Panc1 (cell line): Measurements from ENCODE around the gene DGCR8. TPM values are rescaled to one million over a fixed set of nuclear protein-coding genes. Genes with fewer than 3 reads are reported as not detected.

Source experiments
- ATAC-seq: fragments of 200-7000 bp; cut with Tn5 transposase; 2 replicates; pipeline ENCODE4 v1.9.1; 2020; ENCODE audit warnings: mild to moderate bottlenecking, moderate library complexity
- BruUV-seq: library from RNA; stranded (reverse); fragments of 400-500 nt; replicated peaks from 2 replicates; lab custom pipeline; 2021; lab: Mats Ljungman, UMichigan
- CTCF ChIA-PET: fragments of 300-600 bp; sonication (Branson Sonifier 250); formaldehyde crosslinking; loops from one replicate; lab custom pipeline; 2022; ENCODE audit warnings: antibody characterized with exemption; lab: Charles Lee
- POLR2A ChIA-PET: fragments of 300-600 bp; sonication (Branson Sonifier 250); formaldehyde crosslinking; loops from one replicate; lab custom pipeline; 2022; ENCODE audit warnings: antibody characterized with exemption; lab: Charles Lee
- DNase-seq: peaks from one replicate; pipeline ENCODE4 v3.0.0-alpha.2; 2010; ENCODE audit warnings: low read depth, low spot score
- H3K27ac ChIP-seq: 2 replicates; pipeline ENCODE4 v1.5.1; 2011; ENCODE audit warnings: mild to moderate bottlenecking, low read length, inconsistent platforms
- H3K27me3 ChIP-seq: fragments of 200-500 bp; sonication (Bioruptor generic); 2 replicates; pipeline ENCODE4 v1.6.0; 2014; ENCODE audit warnings: low read length, inconsistent platforms; ENCODE audit not compliant: control insufficient read depth, insufficient read depth
- H3K36me3 ChIP-seq: fragments of 200-500 bp; sonication (Bioruptor generic); 2 replicates; pipeline ENCODE4 v1.5.1; 2014; ENCODE audit warnings: inconsistent platforms, mild to moderate bottlenecking, low read length, moderate library complexity; ENCODE audit not compliant: control insufficient read depth, insufficient read depth
- H3K4me1 ChIP-seq: 2 replicates; pipeline ENCODE4 v1.5.1; 2011; ENCODE audit warnings: inconsistent platforms, mild to moderate bottlenecking, low read length, moderate library complexity; ENCODE audit not compliant: control insufficient read depth, insufficient read depth
- H3K4me3 ChIP-seq, 2 experiments: 2 replicates each; pipeline ENCODE4 v1.5.1; 2011 to 2012; ENCODE audit warnings: low read depth in 2 of 2, low read length in 2 of 2, mild to moderate bottlenecking in 2 of 2, inconsistent platforms in 1 of 2, moderate library complexity in 1 of 2
- H3K9me3 ChIP-seq: fragments of 200-500 bp; sonication (Bioruptor generic); 2 replicates; pipeline ENCODE4 v1.5.1; 2014; ENCODE audit warnings: low read depth, mild to moderate bottlenecking, inconsistent platforms, low read length, moderate library complexity; ENCODE audit not compliant: control insufficient read depth, insufficient read depth
- CTCF ChIP-seq: fragments of 450-650 bp; IDR thresholded peaks from 2 replicates; pipeline ENCODE4 v1.5.1; 2017; ENCODE audit warnings: mild to moderate bottlenecking
- POLR2AphosphoS5 ChIP-seq: IDR thresholded peaks from 2 replicates; pipeline ENCODE4 v1.6.1; 2012; ENCODE audit warnings: mild to moderate bottlenecking, low read depth, low read length, moderate library complexity
- SIN3A ChIP-seq: IDR thresholded peaks from 2 replicates; pipeline ENCODE4 v1.6.1; 2012; ENCODE audit warnings: low read depth, mild to moderate bottlenecking, low read length, moderate library complexity, borderline replicate concordance; ENCODE audit not compliant: insufficient read depth
- TCF7L2 ChIP-seq: IDR thresholded peaks from 2 replicates; pipeline ENCODE4 v1.6.1; 2011; ENCODE audit warnings: mild to moderate bottlenecking, low read depth, low read length, inconsistent platforms
- in situ Hi-C: cut with HindIII; loops from 2 replicates; pipeline ENCODE4 v1.10.0; 2016; ENCODE audit warnings: low sequenced_read_pairs, low pct_unique_long_range_greater_than_20kb
- intact Hi-C: fragments of 100-400 bp; cut with micrococcal nuclease; formaldehyde crosslinking; loops from one replicate; pipeline ENCODE4 v1.10.0; 2022; ENCODE audit not compliant: unreplicated experiment
- total RNA-seq: library from RNA; stranded (reverse); gene quantifications from one replicate; pipeline ENCODE4 v1.2.1, GENCODE V29; 2021; ENCODE audit not compliant: unreplicated experiment
- TF ChIP-seq, protein P1 (sequence below), 2 experiments: IDR thresholded peaks; 2 replicates each; pipeline ENCODE4 v1.6.1; 2011 to 2012; ENCODE audit warnings: low read depth in 2 of 2, control low read depth in 1 of 2, low read length in 1 of 2, mild to moderate bottlenecking in 1 of 2, moderate library complexity in 1 of 2; ENCODE audit not compliant: insufficient read depth in 1 of 2

Gene DGCR8
- total RNA-seq, 1 experiment from 2014 or later: 35.0 TPM

GRCh38 chr22:20145832-20146223 lies 65.8 kb downstream of the DGCR8 start:
- Histone ChIP-seq H3K4me3 (no peak overlapping the region), H3K27me3 (no peaks in the 10 kb centered on the region), H3K27ac (no peak overlapping the region), H3K9me3 (no peaks in the 10 kb centered on the region), H3K36me3 (no peaks in the 10 kb centered on the region), H3K4me1 (no peaks in the 10 kb centered on the region)
- no peak for ATAC-seq
- no TSS peak for BruUV-seq
- CTCF ChIA-PET: no interaction called here
- in situ Hi-C loops: no loop called here
- no peak for DNase-seq
- POLR2A ChIA-PET: no interaction called here
- TF ChIP-seq CTCF (no peak), POLR2AphosphoS5 (no peak), TCF7L2 (no peak), SIN3A (no peak)
- TF ChIP-seq, protein P1, sequence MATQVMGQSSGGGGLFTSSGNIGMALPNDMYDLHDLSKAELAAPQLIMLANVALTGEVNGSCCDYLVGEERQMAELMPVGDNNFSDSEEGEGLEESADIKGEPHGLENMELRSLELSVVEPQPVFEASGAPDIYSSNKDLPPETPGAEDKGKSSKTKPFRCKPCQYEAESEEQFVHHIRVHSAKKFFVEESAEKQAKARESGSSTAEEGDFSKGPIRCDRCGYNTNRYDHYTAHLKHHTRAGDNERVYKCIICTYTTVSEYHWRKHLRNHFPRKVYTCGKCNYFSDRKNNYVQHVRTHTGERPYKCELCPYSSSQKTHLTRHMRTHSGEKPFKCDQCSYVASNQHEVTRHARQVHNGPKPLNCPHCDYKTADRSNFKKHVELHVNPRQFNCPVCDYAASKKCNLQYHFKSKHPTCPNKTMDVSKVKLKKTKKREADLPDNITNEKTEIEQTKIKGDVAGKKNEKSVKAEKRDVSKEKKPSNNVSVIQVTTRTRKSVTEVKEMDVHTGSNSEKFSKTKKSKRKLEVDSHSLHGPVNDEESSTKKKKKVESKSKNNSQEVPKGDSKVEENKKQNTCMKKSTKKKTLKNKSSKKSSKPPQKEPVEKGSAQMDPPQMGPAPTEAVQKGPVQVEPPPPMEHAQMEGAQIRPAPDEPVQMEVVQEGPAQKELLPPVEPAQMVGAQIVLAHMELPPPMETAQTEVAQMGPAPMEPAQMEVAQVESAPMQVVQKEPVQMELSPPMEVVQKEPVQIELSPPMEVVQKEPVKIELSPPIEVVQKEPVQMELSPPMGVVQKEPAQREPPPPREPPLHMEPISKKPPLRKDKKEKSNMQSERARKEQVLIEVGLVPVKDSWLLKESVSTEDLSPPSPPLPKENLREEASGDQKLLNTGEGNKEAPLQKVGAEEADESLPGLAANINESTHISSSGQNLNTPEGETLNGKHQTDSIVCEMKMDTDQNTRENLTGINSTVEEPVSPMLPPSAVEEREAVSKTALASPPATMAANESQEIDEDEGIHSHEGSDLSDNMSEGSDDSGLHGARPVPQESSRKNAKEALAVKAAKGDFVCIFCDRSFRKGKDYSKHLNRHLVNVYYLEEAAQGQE (IDR thresholded peaks at IDR 0.05; ENCODE audit: insufficient read depth in 1 of 2, low read depth in 2 of 2, low read length in 1 of 2): no peak
- intact Hi-C loops: no loop called here

- intact Hi-C loops: no loop called here
- H3K27me3 ChIP-seq: no peaks in the 10 kb centered on the region
- in situ Hi-C loops: no loop called here
- H3K36me3 ChIP-seq: no peaks in the 10 kb centered on the region
- ATAC-seq: no peak
- no peak overlapping the region for H3K27ac ChIP-seq
- CTCF ChIA-PET: no interaction called here
- POLR2A ChIA-PET: no interaction called here
- TF ChIP-seq CTCF (no peak), TCF7L2 (no peak), SIN3A (no peak), POLR2AphosphoS5 (no peak)
- TF ChIP-seq, protein P1 (IDR thresholded peaks at IDR 0.05; ENCODE audit: insufficient read depth in 1 of 2, low read depth in 2 of 2, low read length in 1 of 2): no peak
- H3K4me3 ChIP-seq: no peak overlapping the region
- no peaks in the 10 kb centered on the region for H3K4me1 ChIP-seq
- no TSS peak for BruUV-seq
- DNase-seq: no peak
- H3K9me3 ChIP-seq: no peaks in the 10 kb centered on the region
These were observed 66.7 kb downstream of the DGCR8 start for GRCh38 chr22:20146777-20147176.
